ENCODE results near the gene METTL5.

Gene METTL5

DNA sequence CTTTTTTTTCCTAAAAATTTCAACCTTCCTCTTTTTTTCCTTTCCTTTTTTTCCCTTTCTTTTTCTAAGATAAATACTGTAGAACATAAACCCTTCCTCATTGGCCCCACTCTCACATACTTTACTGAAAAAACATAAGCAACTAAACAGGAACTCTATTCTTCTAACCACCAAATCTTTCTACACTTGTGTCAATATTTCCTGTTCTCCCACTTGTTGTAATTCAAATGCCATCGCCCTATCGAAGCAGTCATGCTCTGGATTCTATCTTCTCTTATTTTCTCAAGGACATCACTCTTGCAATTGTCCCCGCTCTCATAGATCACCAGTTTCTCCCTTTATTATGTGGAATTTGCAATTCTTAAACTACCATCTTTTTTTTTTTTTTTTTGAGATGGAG, 46.3 kb downstream of the METTL5 start:
- no peak for DNase-seq

GRCh38 chr2:169776252-169776761, 48.4 kb downstream of the METTL5 start:
- no peak for DNase-seq

GRCh38 chr2:169775765-169776164, 48.9 kb downstream of the METTL5 start:
- no peak for DNase-seq

- DNase-seq = no peak
These were observed 49.4 kb downstream of the METTL5 start for GRCh38 chr2:169775354-169775753.

DNA sequence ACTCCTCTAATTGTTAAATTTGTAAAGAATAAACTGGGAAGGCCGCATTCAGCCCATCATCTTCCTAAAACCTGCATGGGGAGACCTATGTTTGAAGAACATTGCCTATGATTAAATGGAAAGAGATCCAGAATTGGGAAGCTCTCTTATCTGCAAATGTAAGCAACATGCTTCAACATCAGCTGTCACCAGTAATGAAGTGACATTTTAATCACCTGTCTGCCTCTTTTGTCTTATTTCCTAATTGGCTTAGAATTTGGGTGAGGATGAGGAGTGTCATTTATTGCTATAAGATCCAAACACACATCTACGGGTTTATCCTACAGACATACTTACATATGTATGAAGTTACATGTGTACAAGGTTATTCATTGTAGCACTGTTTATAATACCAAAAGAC, 52.1 kb downstream of the METTL5 start:
- DNase-seq = no peak

GRCh38 chr2:169771612-169772011, 53.1 kb downstream of the METTL5 start:
- no peak for DNase-seq

DNA sequence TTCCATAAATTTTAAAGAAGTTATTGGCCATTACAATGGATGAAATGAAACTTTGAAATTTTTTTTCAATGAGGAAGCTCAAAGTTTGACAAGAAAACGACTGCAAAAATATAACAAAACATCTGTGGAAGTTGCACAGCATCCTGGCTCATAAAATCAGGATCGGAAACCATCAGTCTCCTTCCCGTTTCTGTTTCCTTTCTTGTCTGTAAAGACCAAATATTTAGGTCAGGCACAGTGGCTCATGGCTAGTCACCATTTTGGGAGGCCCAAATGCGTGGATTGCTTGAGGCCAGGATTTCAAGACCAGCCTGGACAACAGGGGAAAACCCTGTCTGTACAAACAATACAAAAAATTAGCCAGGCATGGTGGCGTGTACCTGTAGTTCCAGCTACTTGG, 53.7 kb downstream of the METTL5 start:
- no peak for DNase-seq

- no peak for DNase-seq
These were observed 56.3 kb downstream of the METTL5 start for GRCh38 chr2:169768262-169768995.

DNA sequence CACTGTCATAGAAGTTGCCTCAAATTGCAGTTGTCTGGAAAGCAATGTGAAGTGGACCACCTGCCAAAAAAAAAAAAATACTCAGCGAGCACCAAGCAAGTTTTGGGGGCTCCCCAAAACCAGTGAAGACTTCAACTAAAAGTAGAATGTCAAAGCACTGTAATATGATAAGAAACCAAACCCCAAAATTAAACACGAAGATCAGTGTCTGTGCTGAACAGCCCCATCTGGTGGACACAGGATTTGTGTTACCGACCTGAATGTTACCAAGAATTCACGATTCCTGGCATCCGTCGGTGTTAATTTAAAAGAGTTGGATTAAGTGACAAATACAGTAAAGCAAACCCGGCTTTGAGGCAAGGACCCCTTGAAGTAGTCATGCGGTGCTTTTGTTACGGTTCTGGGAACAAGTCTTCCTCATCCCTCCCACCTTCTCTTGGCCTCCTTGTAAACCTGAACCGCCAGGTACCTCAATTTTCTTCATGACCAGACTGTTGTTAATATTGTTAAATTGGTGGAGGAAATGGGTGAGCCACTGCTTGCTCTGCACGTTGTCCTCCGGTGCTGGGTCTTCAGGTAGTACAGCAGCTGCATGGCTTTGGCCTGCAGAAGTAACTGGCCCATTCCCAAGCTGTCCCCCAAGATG, 57.3 kb downstream of the METTL5 start:
- DNase-seq = peak in 1 of 2 experiments; percentile 17

DNA sequence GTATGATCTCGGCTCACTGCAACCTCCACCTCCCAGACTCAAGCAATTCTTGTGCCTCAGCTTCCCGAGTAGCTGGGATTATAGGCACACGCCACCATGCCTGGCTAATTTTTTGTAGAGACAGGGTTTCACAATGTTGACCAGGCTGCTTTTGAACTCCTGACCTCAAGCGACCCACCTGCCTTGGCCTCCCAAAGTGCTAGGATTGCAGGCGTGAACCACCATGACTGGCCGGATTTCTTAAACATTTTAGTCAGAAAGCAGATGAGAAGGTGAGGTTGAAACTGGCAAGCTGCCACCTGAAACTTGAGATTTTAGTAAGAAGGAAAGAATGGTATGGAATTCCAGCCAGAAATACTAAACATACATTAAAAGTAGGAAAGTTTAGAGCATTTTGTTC, 59.2 kb downstream of the METTL5 start:
- no peak for DNase-seq

DNA sequence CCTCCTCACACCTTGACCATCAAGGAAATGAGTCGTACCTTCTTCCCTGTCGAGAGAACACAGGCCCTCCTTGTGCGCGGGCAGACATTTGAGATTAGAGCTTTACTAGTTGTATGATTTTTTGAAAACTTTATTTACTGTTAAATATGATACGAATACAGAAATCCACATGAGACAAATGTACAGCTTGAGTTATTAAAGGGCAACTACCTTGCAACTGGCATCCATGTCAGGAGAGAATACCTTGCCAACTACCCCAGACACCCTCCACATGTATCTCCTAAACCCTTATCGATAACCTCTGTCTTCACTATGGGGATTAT, 62.8 kb downstream of the METTL5 start:
- no peak for DNase-seq

Data from SW 1271 (cell line).